Endothelial cell of umbilical vein (primary cell): ENCODE data around the gene CST8.

ENCODE experiments used
- CTCF ChIP-seq, 2 donors: IDR thresholded peaks; 1 replicate in 1 of 2; 2 replicates in 1 of 2; pipeline ENCODE4 v1.5.1; 2011; ENCODE audit warnings: low read length in 2 of 2, mild to moderate bottlenecking in 2 of 2, moderate library complexity in 2 of 2, control low read depth in 1 of 2, inconsistent platforms in 1 of 2, low read depth in 1 of 2; ENCODE audit not compliant: insufficient read depth in 1 of 2; ENCODE audit errors: extremely low read depth in 1 of 2
- EZH2 ChIP-seq: IDR thresholded peaks from 2 replicates; pipeline ENCODE4 v1.6.1; 2012; ENCODE audit warnings: borderline replicate concordance, low read depth, mild to moderate bottlenecking, moderate library complexity, low read length, inconsistent platforms; ENCODE audit not compliant: severe bottlenecking
- FOS ChIP-seq: IDR thresholded peaks from 2 replicates; pipeline ENCODE4 v1.6.1; 2011; ENCODE audit warnings: mild to moderate bottlenecking, low read length, moderate library complexity, borderline replicate concordance; ENCODE audit not compliant: insufficient read depth
- JUN ChIP-seq: IDR thresholded peaks from 2 replicates; pipeline ENCODE4 v1.6.1; 2011; ENCODE audit warnings: borderline replicate concordance, low read depth; ENCODE audit not compliant: insufficient read length, insufficient read depth
- MYC ChIP-seq: IDR thresholded peaks from one replicate; pipeline ENCODE4 v1.6.1; 2011; ENCODE audit warnings: mild to moderate bottlenecking, low read depth, low read length
- POLR2A ChIP-seq: IDR thresholded peaks from 2 replicates; pipeline ENCODE4 v1.6.1; 2012; ENCODE audit warnings: low read depth, mild to moderate bottlenecking, control low read depth, low read length
- POLR2AphosphoS5 ChIP-seq: IDR thresholded peaks from 2 replicates; pipeline ENCODE4 v1.6.1; 2012; ENCODE audit warnings: low read depth, mild to moderate bottlenecking, control low read depth, low read length, moderate library complexity; ENCODE audit not compliant: insufficient read depth

GRCh38 chr20:23444859-23445258 lies 46.1 kb upstream of the CST8 start:
- no peak for TF ChIP-seq CTCF (IDR thresholded peaks at IDR 0.05; ENCODE audit: extremely low read depth in 1 of 2, insufficient read depth in 1 of 2, low read depth in 1 of 2, low read length in 2 of 2)
- no peak for TF ChIP-seq MYC
- no peak for TF ChIP-seq EZH2
- no peak for TF ChIP-seq POLR2A
- no peak for TF ChIP-seq JUN
- no peak for TF ChIP-seq POLR2AphosphoS5
- TF ChIP-seq FOS, result no peak
